ENCODE data around the gene IFITM5.
"Not testable (repeated sequence)": the region's sequence is repeated elsewhere in the genome, so short reads cannot be mapped to it uniquely, and the experiment has no call there.

IFITM5 gene

GRCh38 chr11:312092-312816, 12.9 kb upstream of the IFITM5 start:
- no peak for TF ChIP-seq JUND (IDR thresholded peaks at IDR 0.05; ENCODE audit: low read depth)
- in situ Hi-C loops (cut with HindIII; ENCODE audit: low pct_unique_long_range_greater_than_20kb, low sequenced_read_pairs), result no loop called here
- DNase-seq (ENCODE audit: low read depth in 1 of 2, low spot score in 1 of 2), result no peak

GRCh38 chr11:311013-311748, 11.9 kb upstream of the IFITM5 start:
- in situ Hi-C loops (cut with HindIII; ENCODE audit: low pct_unique_long_range_greater_than_20kb, low sequenced_read_pairs); DNase-seq (ENCODE audit: low read depth in 1 of 2, low spot score in 1 of 2): not testable (repeated sequence)

- in situ Hi-C loops (cut with HindIII; ENCODE audit: low pct_unique_long_range_greater_than_20kb, low sequenced_read_pairs); DNase-seq (ENCODE audit: low read depth in 1 of 2, low spot score in 1 of 2): not testable (repeated sequence)
Observed at GRCh38 chr11:309979-310572, 10.8 kb upstream of the IFITM5 start.

GRCh38 chr11:308740-309665, 9.7 kb upstream of the IFITM5 start:
- DNase-seq (ENCODE audit: low read depth in 1 of 2, low spot score in 1 of 2); in situ Hi-C loops (cut with HindIII; ENCODE audit: low pct_unique_long_range_greater_than_20kb, low sequenced_read_pairs): not testable (repeated sequence)

- in situ Hi-C loops (cut with HindIII; ENCODE audit: low pct_unique_long_range_greater_than_20kb, low sequenced_read_pairs), result not testable (repeated sequence)
- DNase-seq (ENCODE audit: low read depth in 1 of 2, low spot score in 1 of 2), result peak; percentile 46 to 77
Observed at GRCh38 chr11:307766-308708, 8.7 kb upstream of the IFITM5 start, which contains the start of gene IFITM2. IFITM2 (plus strand) TSS chr11:307816; CDS start chr11:308193, 377 bp downstream.

GRCh38 chr11:306645-307371, 7.5 kb upstream of the IFITM5 start:
- DNase-seq (ENCODE audit: low read depth in 1 of 2, low spot score in 1 of 2), result no peak
- in situ Hi-C loops (cut with HindIII; ENCODE audit: low pct_unique_long_range_greater_than_20kb, low sequenced_read_pairs), result no loop called here
- no peak for TF ChIP-seq JUND (IDR thresholded peaks at IDR 0.05; ENCODE audit: low read depth)

GRCh38 chr11:305844-306211, 6.5 kb upstream of the IFITM5 start:
- in situ Hi-C loops (cut with HindIII; ENCODE audit: low pct_unique_long_range_greater_than_20kb, low sequenced_read_pairs), result no loop called here
- DNase-seq (ENCODE audit: low read depth in 1 of 2, low spot score in 1 of 2), result no peak
- no peak for TF ChIP-seq JUND (IDR thresholded peaks at IDR 0.05; ENCODE audit: low read depth)

- TF ChIP-seq JUND (IDR thresholded peaks at IDR 0.05; ENCODE audit: low read depth), result no peak
- peak; percentile 52 to 74 for DNase-seq (ENCODE audit: low read depth in 1 of 2, low spot score in 1 of 2)
- in situ Hi-C loops (cut with HindIII; ENCODE audit: low pct_unique_long_range_greater_than_20kb, low sequenced_read_pairs), result no loop called here
Observed at GRCh38 chr11:304915-305843, 5.9 kb upstream of the IFITM5 start.

- no peak for TF ChIP-seq JUND (IDR thresholded peaks at IDR 0.05; ENCODE audit: low read depth)
- in situ Hi-C loops (cut with HindIII; ENCODE audit: low pct_unique_long_range_greater_than_20kb, low sequenced_read_pairs), result no loop called here
- DNase-seq (ENCODE audit: low read depth in 1 of 2, low spot score in 1 of 2), result no peak
Observed at GRCh38 chr11:304061-304506, 4.8 kb upstream of the IFITM5 start.

GRCh38 chr11:303363-303762, 4.0 kb upstream of the IFITM5 start:
- no peak for DNase-seq (ENCODE audit: low read depth in 1 of 2, low spot score in 1 of 2)
- in situ Hi-C loops (cut with HindIII; ENCODE audit: low pct_unique_long_range_greater_than_20kb, low sequenced_read_pairs), result no loop called here
- TF ChIP-seq JUND (IDR thresholded peaks at IDR 0.05; ENCODE audit: low read depth), result no peak
